ENCODE data around the gene IL17B.

- TF ChIP-seq POLR2A (IDR thresholded peaks at IDR 0.05) (no peak), CTCF (IDR thresholded peaks at IDR 0.05) (no peak), POLR2AphosphoS5 (IDR thresholded peaks at IDR 0.05) (no peak)
Measured at GRCh38 chr5:149362541-149362940, 16.6 kb downstream of the IL17B start.

Data from breast epithelium (tissue), 3 donors.